Keratinocyte (primary cell): ENCODE data around the gene C9orf50. TPM values are rescaled to one million over a fixed set of nuclear protein-coding genes. Genes with fewer than 3 reads are reported as not detected.

Experiments
- DNase-seq: peaks from one replicate; pipeline ENCODE4 v3.0.0-alpha.2; 2011; ENCODE audit warnings: low read depth, missing footprints, low spot score
- FAIRE-seq: peaks from 2 replicates; lab custom pipeline; 2011; peaks lifted over from hg19 to GRCh38; lab: Jason Lieb, UNC
- H2AFZ ChIP-seq: 2 replicates; pipeline ENCODE4 v1.6.0; 2012; ENCODE audit warnings: low read length, control low read depth, inconsistent platforms; ENCODE audit not compliant: control insufficient read depth
- H3K27ac ChIP-seq: 2 replicates; pipeline ENCODE4 v1.5.1; 2011; ENCODE audit warnings: low read length; ENCODE audit not compliant: control insufficient read depth, insufficient read depth
- H3K27me3 ChIP-seq: 3 replicates; pipeline ENCODE4 v1.6.0; 2011; ENCODE audit warnings: low read length; ENCODE audit not compliant: control insufficient read depth, insufficient read depth; ENCODE audit errors: extremely low read depth
- H3K36me3 ChIP-seq, 2 experiments: 2 replicates in 1 of 2; 3 replicates in 1 of 2; pipeline ENCODE4 v1.5.1; 2011; ENCODE audit warnings: low read length in 2 of 2, mild to moderate bottlenecking in 1 of 2; ENCODE audit not compliant: control insufficient read depth in 2 of 2, insufficient read depth in 2 of 2; ENCODE audit errors: extremely low read depth in 1 of 2
- H3K4me1 ChIP-seq: 3 replicates; pipeline ENCODE4 v1.5.1; 2011; ENCODE audit warnings: low read length; ENCODE audit not compliant: control insufficient read depth, insufficient read depth; ENCODE audit errors: extremely low read depth
- H3K4me2 ChIP-seq: 3 replicates; pipeline ENCODE4 v1.6.0; 2011; ENCODE audit warnings: low read depth, low read length; ENCODE audit not compliant: control insufficient read depth, insufficient read depth; ENCODE audit errors: extremely low read depth
- H3K4me3 ChIP-seq, 3 experiments: fragments of 200-600 bp in 1 of 3; sonication (generic) in 1 of 3; 2 replicates in 2 of 3; 3 replicates in 1 of 3; pipeline ENCODE4 v1.5.1; 2011 to 2016; ENCODE audit warnings: low read length in 3 of 3, mild to moderate bottlenecking in 3 of 3, control low read depth in 2 of 3, inconsistent platforms in 1 of 3, low read depth in 1 of 3, mixed read lengths in 1 of 3, mixed run types in 1 of 3, moderate library complexity in 1 of 3; ENCODE audit not compliant: control insufficient read depth in 2 of 3, insufficient read depth in 2 of 3; ENCODE audit errors: extremely low read depth in 1 of 3
- H3K79me2 ChIP-seq: 2 replicates; pipeline ENCODE4 v1.6.0; 2012; ENCODE audit warnings: low read length; ENCODE audit not compliant: control insufficient read depth, insufficient read depth
- H3K9ac ChIP-seq: 3 replicates; pipeline ENCODE4 v1.6.0; 2011; ENCODE audit warnings: low read length; ENCODE audit not compliant: control insufficient read depth, insufficient read depth; ENCODE audit errors: extremely low read depth
- H3K9me1 ChIP-seq: 3 replicates; pipeline ENCODE4 v1.6.0; 2011; ENCODE audit warnings: low read length; ENCODE audit not compliant: control insufficient read depth, insufficient read depth; ENCODE audit errors: extremely low read depth
- H3K9me3 ChIP-seq: 2 replicates; pipeline ENCODE4 v1.5.1; 2012; ENCODE audit warnings: low read depth, low read length; ENCODE audit not compliant: control insufficient read depth
- H4K20me1 ChIP-seq: 3 replicates; pipeline ENCODE4 v1.6.0; 2011; ENCODE audit warnings: low read length; ENCODE audit not compliant: control insufficient read depth, insufficient read depth; ENCODE audit errors: extremely low read depth
- EZH2 ChIP-seq: IDR thresholded peaks from one replicate; pipeline ENCODE4 v1.6.1; 2012; ENCODE audit warnings: inconsistent platforms, mild to moderate bottlenecking, low read length, moderate library complexity
- dilution Hi-C: fragments of 300-500 bp; cut with MboI; formaldehyde crosslinking; loops from one replicate; pipeline ENCODE4 v1.7.0; 2020; ENCODE audit warnings: low sequenced_read_pairs; ENCODE audit not compliant: extremely low pct_ligation_motif_present
- polyA plus RNA-seq, 5 experiments: library from polyadenylated mRNA; depleted of rRNA in 3 of 5; stranded (reverse) in 3 of 5; stranded (forward) in 1 of 5; unstranded in 1 of 5; fragments of >200 nt; gene quantifications; 1 replicate in 1 of 5; 2 replicates in 3 of 5; 3 replicates in 1 of 5; pipeline versions ENCODE4 v1.2.1 to v1.2.3, GENCODE V29; 2011 to 2012; ENCODE audit warnings: missing spikeins in 2 of 5, low read depth in 1 of 5, low replicate concordance in 1 of 5
- TF ChIP-seq, protein P1 (sequence below), 3 experiments: IDR thresholded peaks in 1 of 3; conservative IDR thresholded peaks in 1 of 3; optimal IDR thresholded peaks in 1 of 3; 2 replicates in 2 of 3; 3 replicates in 1 of 3; pipeline versions ENCODE3 to v1.5.1; 2011; ENCODE audit warnings: low read length in 3 of 3, mild to moderate bottlenecking in 3 of 3, moderate library complexity in 2 of 3, control low read depth in 1 of 3, inconsistent platforms in 1 of 3; ENCODE audit not compliant: insufficient read depth in 2 of 3; ENCODE audit errors: extremely low read depth in 1 of 3

Gene C9orf50
- polyA plus RNA-seq, 1 donor (not counting 4 experiments of a cell fraction or from before 2014, with no cell fraction given), result not detected

DNA sequence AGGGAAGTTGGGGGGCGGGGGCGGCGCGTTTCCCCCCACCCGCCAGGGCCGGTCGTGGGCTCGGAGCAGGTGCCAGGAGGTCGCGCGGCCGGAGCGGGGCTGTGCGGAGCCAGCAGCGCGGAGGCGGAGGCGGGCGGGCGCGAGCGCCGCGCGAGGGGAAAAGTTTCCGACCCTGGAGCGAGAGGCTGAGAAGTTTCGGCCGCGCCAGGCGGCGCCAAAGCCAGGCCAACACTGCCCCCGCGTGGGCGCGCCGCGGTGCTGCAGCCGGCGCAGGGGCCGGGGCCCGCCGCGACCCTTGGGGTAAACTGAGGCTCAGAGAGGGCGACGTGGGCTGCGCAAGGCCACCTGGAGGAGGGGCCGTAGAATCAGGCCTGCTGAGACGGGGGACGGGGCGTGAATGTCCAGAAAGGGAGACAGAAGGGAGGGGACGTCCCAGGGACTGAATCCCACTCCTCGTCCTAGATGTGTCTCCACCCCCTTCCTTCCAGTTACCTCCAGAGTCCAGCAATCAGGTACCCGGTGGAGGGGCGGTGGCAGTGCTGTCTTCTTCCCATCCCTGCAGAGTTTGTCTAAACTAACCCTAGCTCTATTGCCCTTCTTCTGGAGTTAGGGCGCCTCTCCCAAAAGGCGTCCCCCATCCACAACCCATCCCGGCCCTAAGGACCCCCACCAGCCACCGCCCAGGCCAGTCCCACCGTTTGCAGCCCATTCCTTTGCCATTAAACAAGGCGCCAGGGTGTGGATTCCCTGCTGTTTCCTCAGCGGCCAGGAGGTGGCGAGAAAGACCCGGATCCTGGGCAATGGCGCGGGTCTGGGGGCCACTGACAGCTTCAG is 10.2 kb downstream of the C9orf50 start:
- peak overlapping the region; percentile 100 for H3K4me2 ChIP-seq
- H3K9me1 ChIP-seq, result no peaks in the 10 kb centered on the region
- TF ChIP-seq EZH2, result no peak
- TF ChIP-seq, protein P1, sequence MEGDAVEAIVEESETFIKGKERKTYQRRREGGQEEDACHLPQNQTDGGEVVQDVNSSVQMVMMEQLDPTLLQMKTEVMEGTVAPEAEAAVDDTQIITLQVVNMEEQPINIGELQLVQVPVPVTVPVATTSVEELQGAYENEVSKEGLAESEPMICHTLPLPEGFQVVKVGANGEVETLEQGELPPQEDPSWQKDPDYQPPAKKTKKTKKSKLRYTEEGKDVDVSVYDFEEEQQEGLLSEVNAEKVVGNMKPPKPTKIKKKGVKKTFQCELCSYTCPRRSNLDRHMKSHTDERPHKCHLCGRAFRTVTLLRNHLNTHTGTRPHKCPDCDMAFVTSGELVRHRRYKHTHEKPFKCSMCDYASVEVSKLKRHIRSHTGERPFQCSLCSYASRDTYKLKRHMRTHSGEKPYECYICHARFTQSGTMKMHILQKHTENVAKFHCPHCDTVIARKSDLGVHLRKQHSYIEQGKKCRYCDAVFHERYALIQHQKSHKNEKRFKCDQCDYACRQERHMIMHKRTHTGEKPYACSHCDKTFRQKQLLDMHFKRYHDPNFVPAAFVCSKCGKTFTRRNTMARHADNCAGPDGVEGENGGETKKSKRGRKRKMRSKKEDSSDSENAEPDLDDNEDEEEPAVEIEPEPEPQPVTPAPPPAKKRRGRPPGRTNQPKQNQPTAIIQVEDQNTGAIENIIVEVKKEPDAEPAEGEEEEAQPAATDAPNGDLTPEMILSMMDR (optimal IDR thresholded peaks at IDR 0.05 in 1 of 3, IDR thresholded peaks at IDR 0.05 in 1 of 3, conservative IDR thresholded peaks at IDR 0.05 in 1 of 3; ENCODE audit: extremely low read depth in 1 of 3, insufficient read depth in 2 of 3, low read length in 3 of 3), result peak in 2 of 3 experiments; percentile 71 to 84
- H4K20me1 ChIP-seq, result no peaks in the 10 kb centered on the region
- peak overlapping the region; percentile 81 for H2AFZ ChIP-seq
- dilution Hi-C loops, result loop anchor here (25.0 kb wide), 1 partner anchor 448 kb away; no protein-coding TSS in a partner anchor
- H3K4me1 ChIP-seq, result peaks cover 17% of the 10 kb centered on the region
- no peaks in the 10 kb centered on the region for H3K9me3 ChIP-seq
- no peak for DNase-seq
- H3K9ac ChIP-seq, result peak overlapping the region; percentile 68
- H3K79me2 ChIP-seq, result no peaks in the 10 kb centered on the region
- peak overlapping the region; percentile 47 to 80 (median 77) for H3K4me3 ChIP-seq
- no peaks in the 10 kb centered on the region for H3K27me3 ChIP-seq
- FAIRE-seq, result no peak
- H3K27ac ChIP-seq, result peak overlapping the region; percentile 43
- H3K36me3 ChIP-seq, result no peaks in the 10 kb centered on the region

DNA sequence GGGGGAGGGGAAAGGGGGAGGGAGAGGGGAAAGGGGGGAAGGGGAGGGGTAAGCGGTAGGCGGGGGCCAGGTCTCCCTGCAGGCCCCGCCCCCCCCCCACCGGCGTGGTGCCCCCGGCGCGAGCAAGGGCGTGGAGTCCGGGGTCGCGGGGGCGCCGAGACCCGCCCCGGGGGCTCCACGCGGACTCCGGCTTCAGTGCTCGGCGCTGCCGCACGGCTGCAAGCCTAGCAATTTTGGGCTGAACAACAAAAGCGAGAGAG is 10.8 kb downstream of the C9orf50 start:
- TF ChIP-seq EZH2, result no peak
- TF ChIP-seq, protein P1 (optimal IDR thresholded peaks at IDR 0.05 in 1 of 3, IDR thresholded peaks at IDR 0.05 in 1 of 3, conservative IDR thresholded peaks at IDR 0.05 in 1 of 3; ENCODE audit: extremely low read depth in 1 of 3, insufficient read depth in 2 of 3, low read length in 3 of 3), result no peak
- H3K9me1 ChIP-seq, result no peaks in the 10 kb centered on the region
- H3K4me2 ChIP-seq, result peak overlapping the region; percentile 100
- H2AFZ ChIP-seq, result no peak overlapping the region
- FAIRE-seq (no peak), DNase-seq (no peak)
- no peaks in the 10 kb centered on the region for H3K9me3 ChIP-seq
- peak overlapping the region; percentile 47 to 80 (median 77) for H3K4me3 ChIP-seq
- peak overlapping the region; percentile 43 for H3K27ac ChIP-seq
- H3K36me3 ChIP-seq, result no peaks in the 10 kb centered on the region
- no peaks in the 10 kb centered on the region for H3K27me3 ChIP-seq
- H3K79me2 ChIP-seq, result no peaks in the 10 kb centered on the region
- peaks cover 17% of the 10 kb centered on the region for H3K4me1 ChIP-seq
- dilution Hi-C loops, result loop anchor here (25.0 kb wide), 1 partner anchor 448 kb away; no protein-coding TSS in a partner anchor
- no peaks in the 10 kb centered on the region for H4K20me1 ChIP-seq
- peak overlapping the region; percentile 68 for H3K9ac ChIP-seq
